Measurements from ENCODE around the gene SPR. TPM values are rescaled to one million over a fixed set of nuclear protein-coding genes. Genes with fewer than 3 reads are reported as not detected.

The SPR gene
- total and polyA plus RNA-seq, 2 donors (not counting 1 experiment from before 2014, with no cell fraction given) = 9.4 to 23.3 TPM

DNA sequence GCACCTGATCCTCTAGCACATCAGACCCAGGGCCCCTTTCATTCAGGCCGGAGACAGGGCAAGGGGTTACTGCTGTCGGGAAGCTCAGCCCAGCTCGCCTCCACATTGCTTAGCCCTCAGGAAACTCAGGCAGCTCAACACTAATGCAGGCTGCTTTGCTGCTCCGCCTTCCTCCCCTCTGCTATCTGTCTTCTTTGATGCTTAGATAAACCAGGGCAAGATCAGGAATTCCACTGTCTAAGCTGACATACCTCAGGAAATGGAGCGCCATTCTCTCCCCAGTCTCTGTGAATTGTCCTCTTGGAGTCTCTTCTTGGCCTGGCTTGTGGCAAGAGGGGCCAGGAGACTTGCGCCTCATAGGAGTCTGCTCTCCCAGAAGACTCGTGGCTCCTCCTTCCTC is 35.9 kb upstream of the SPR start:
- no peaks in the 10 kb centered on the region for H3K4me1 ChIP-seq (ENCODE audit: control insufficient read depth, extremely low read depth, insufficient read depth, low read length)
- H3K4me2 ChIP-seq (ENCODE audit: extremely low read depth, insufficient read depth, low read length) = no peak overlapping the region
- H3K79me2 ChIP-seq (ENCODE audit: control insufficient read depth, insufficient read depth, low read length) = no peaks in the 10 kb centered on the region
- H2AFZ ChIP-seq (ENCODE audit: low read length) = no peak overlapping the region
- H3K9me3 ChIP-seq (ENCODE audit: control insufficient read depth, insufficient read depth, low read depth, low read length) = no peaks in the 10 kb centered on the region
- TF ChIP-seq CTCF (conservative IDR thresholded peaks at IDR 0.05 in 1 of 2, IDR thresholded peaks at IDR 0.05 in 1 of 2; ENCODE audit: low read depth in 1 of 2, low read length in 2 of 2) (no peak), EZH2 (IDR thresholded peaks at IDR 0.05; ENCODE audit: low read length, missing control alignments) (no peak)
- no peaks in the 10 kb centered on the region for H4K20me1 ChIP-seq (ENCODE audit: control insufficient read depth, extremely low read depth, insufficient read depth, low read length)
- H3K27ac ChIP-seq (ENCODE audit: insufficient read depth, low read length) = no peak overlapping the region
- no peak overlapping the region for H3K4me3 ChIP-seq (replicated peaks in 1 of 4; ENCODE audit: control extremely low read depth in 1 of 4, insufficient read depth in 1 of 4, low read depth in 3 of 4, low read length in 4 of 4)
- H3K27me3 ChIP-seq (ENCODE audit: control insufficient read depth, insufficient read depth, low read length) = peaks cover 18% of the 10 kb centered on the region
- no peak for DNase-seq (ENCODE audit: low read depth in 2 of 2)
- H3K9ac ChIP-seq (ENCODE audit: insufficient read depth, low read length) = no peak overlapping the region
- H3K36me3 ChIP-seq (ENCODE audit: control insufficient read depth, insufficient read depth, low read length) = no peaks in the 10 kb centered on the region

DNA sequence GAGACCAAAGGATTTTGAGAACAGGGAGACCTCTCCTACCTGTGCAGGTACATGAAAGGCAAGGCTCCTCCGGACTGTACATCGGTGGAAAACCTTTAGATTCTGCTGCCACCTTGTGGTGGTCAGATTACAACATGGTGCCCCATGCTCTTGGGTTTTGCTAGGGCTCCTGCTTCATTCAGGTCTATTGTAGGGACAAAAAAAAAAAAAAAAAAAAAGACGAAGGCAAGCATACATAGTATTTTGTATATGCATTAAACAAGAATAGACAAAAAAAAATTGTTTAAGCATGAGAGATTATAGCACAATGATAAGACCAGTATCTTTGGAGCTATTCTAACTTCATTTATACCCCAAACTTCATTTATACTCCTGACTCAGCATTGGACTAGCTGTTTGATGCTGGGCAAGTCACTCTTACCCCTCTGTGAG is 27.4 kb upstream of the SPR start:
- peak; percentile 38 to 69 for DNase-seq (ENCODE audit: low read depth in 2 of 2)
- Histone ChIP-seq H3K9me3 (ENCODE audit: control insufficient read depth, insufficient read depth, low read depth, low read length) (no peaks in the 10 kb centered on the region), H3K4me1 (ENCODE audit: control insufficient read depth, extremely low read depth, insufficient read depth, low read length) (peaks cover 5% of the 10 kb centered on the region), H3K79me2 (ENCODE audit: control insufficient read depth, insufficient read depth, low read length) (no peaks in the 10 kb centered on the region), H3K27ac (ENCODE audit: insufficient read depth, low read length) (no peak overlapping the region), H3K9ac (ENCODE audit: insufficient read depth, low read length) (no peak overlapping the region), H3K4me3 (replicated peaks in 1 of 4; ENCODE audit: control extremely low read depth in 1 of 4, insufficient read depth in 1 of 4, low read depth in 3 of 4, low read length in 4 of 4) (no peak overlapping the region), H2AFZ (ENCODE audit: low read length) (no peak overlapping the region), H4K20me1 (ENCODE audit: control insufficient read depth, extremely low read depth, insufficient read depth, low read length) (no peaks in the 10 kb centered on the region), H3K27me3 (ENCODE audit: control insufficient read depth, insufficient read depth, low read length) (peaks cover 17% of the 10 kb centered on the region), H3K36me3 (ENCODE audit: control insufficient read depth, insufficient read depth, low read length) (no peaks in the 10 kb centered on the region), H3K4me2 (ENCODE audit: extremely low read depth, insufficient read depth, low read length) (no peak overlapping the region)
- no peak for TF ChIP-seq EZH2 (IDR thresholded peaks at IDR 0.05; ENCODE audit: low read length, missing control alignments)
- TF ChIP-seq CTCF (conservative IDR thresholded peaks at IDR 0.05 in 1 of 2, IDR thresholded peaks at IDR 0.05 in 1 of 2; ENCODE audit: low read depth in 1 of 2, low read length in 2 of 2) = peak; percentile 68 to 80

GRCh38 chr2:72862239-72862988 is 24.8 kb upstream of the SPR start:
- peaks cover 5% of the 10 kb centered on the region for H3K4me1 ChIP-seq (ENCODE audit: control insufficient read depth, extremely low read depth, insufficient read depth, low read length)
- H3K27me3 ChIP-seq (ENCODE audit: control insufficient read depth, insufficient read depth, low read length) = peaks cover 11% of the 10 kb centered on the region
- H3K9me3 ChIP-seq (ENCODE audit: control insufficient read depth, insufficient read depth, low read depth, low read length) = no peaks in the 10 kb centered on the region
- no peaks in the 10 kb centered on the region for H3K79me2 ChIP-seq (ENCODE audit: control insufficient read depth, insufficient read depth, low read length)
- no peaks in the 10 kb centered on the region for H3K36me3 ChIP-seq (ENCODE audit: control insufficient read depth, insufficient read depth, low read length)
- peak; percentile 77 to 87 for DNase-seq (ENCODE audit: low read depth in 2 of 2)
- peak overlapping the region; percentile 1 to 47 (median 30) for H3K4me3 ChIP-seq (replicated peaks in 1 of 4; ENCODE audit: control extremely low read depth in 1 of 4, insufficient read depth in 1 of 4, low read depth in 3 of 4, low read length in 4 of 4)
- H3K27ac ChIP-seq (ENCODE audit: insufficient read depth, low read length) = no peak overlapping the region
- no peaks in the 10 kb centered on the region for H4K20me1 ChIP-seq (ENCODE audit: control insufficient read depth, extremely low read depth, insufficient read depth, low read length)
- peak overlapping the region; percentile 83 for H2AFZ ChIP-seq (ENCODE audit: low read length)
- no peak overlapping the region for H3K9ac ChIP-seq (ENCODE audit: insufficient read depth, low read length)
- TF ChIP-seq CTCF (conservative IDR thresholded peaks at IDR 0.05 in 1 of 2, IDR thresholded peaks at IDR 0.05 in 1 of 2; ENCODE audit: low read depth in 1 of 2, low read length in 2 of 2) (peak; percentile 95 to 99), EZH2 (IDR thresholded peaks at IDR 0.05; ENCODE audit: low read length, missing control alignments) (no peak)
- H3K4me2 ChIP-seq (ENCODE audit: extremely low read depth, insufficient read depth, low read length) = peak overlapping the region; percentile 38

All from fibroblast of lung (primary cell).